Medulla oblongata (tissue), 1 donor: Measurements from ENCODE around the gene PTPRQ.
"Not testable (repeated sequence)": the region's sequence is repeated elsewhere in the genome, so short reads cannot be mapped to it uniquely, and the experiment has no call there.

Source experiments
- DNase-seq: peaks from one replicate; pipeline ENCODE4 v3.0.0-alpha.2; 2015; ENCODE audit errors: extremely low spot score

PTPRQ gene

GRCh38 chr12:80443974-80444666 is at the start of gene PTPRQ:
TSS of gene PTPRQ (plus strand) at chr12:80444235. CDS start at chr12:80444346, 111 bp downstream.
- no peak for DNase-seq

- DNase-seq: peak; percentile 12
Observed at GRCh38 chr12:80400571-80400991, 43.5 kb upstream of the PTPRQ start.

- no peak for DNase-seq
Observed at GRCh38 chr12:80401191-80401590, 42.8 kb upstream of the PTPRQ start.

GRCh38 chr12:80404629-80405028 is 39.4 kb upstream of the PTPRQ start:
- no peak for DNase-seq

GRCh38 chr12:80406253-80406652 is 37.8 kb upstream of the PTPRQ start:
- no peak for DNase-seq

- DNase-seq: no peak
Observed at GRCh38 chr12:80411787-80412186, 32.2 kb upstream of the PTPRQ start.

- peak; percentile 67 for DNase-seq
Observed at GRCh38 chr12:80412343-80412953, 31.6 kb upstream of the PTPRQ start.

- DNase-seq: no peak
Observed at GRCh38 chr12:80413462-80413861, 30.6 kb upstream of the PTPRQ start.

GRCh38 chr12:80415466-80415865 is 28.6 kb upstream of the PTPRQ start:
- no peak for DNase-seq

GRCh38 chr12:80419644-80420043 is 24.4 kb upstream of the PTPRQ start:
- DNase-seq: no peak

GRCh38 chr12:80420075-80420474 is 24.0 kb upstream of the PTPRQ start:
- no peak for DNase-seq

- no peak for DNase-seq
Observed at GRCh38 chr12:80422550-80422949, 21.5 kb upstream of the PTPRQ start.

- no peak for DNase-seq
Observed at GRCh38 chr12:80432061-80432460, 12.0 kb upstream of the PTPRQ start.

GRCh38 chr12:80441921-80442320 is 2.1 kb upstream of the PTPRQ start:
- no peak for DNase-seq

- DNase-seq: no peak
Observed at GRCh38 chr12:80442426-80443222, 1.4 kb upstream of the PTPRQ start.

GRCh38 chr12:80445083-80445793 is 1.2 kb downstream of the PTPRQ start:
- no peak for DNase-seq

- DNase-seq: no peak
Observed at GRCh38 chr12:80456513-80456912, 12.5 kb downstream of the PTPRQ start.

- no peak for DNase-seq
Observed at GRCh38 chr12:80460972-80461371, 16.9 kb downstream of the PTPRQ start.

- not testable (repeated sequence) for DNase-seq
Observed at GRCh38 chr12:80461851-80462250, 17.8 kb downstream of the PTPRQ start.

GRCh38 chr12:80469681-80470080 is 25.6 kb downstream of the PTPRQ start:
- no peak for DNase-seq

- DNase-seq: no peak
Observed at GRCh38 chr12:80470403-80470802, 26.4 kb downstream of the PTPRQ start.

GRCh38 chr12:80472236-80472635 is 28.2 kb downstream of the PTPRQ start:
- no peak for DNase-seq
